NK-92 (cell line): ENCODE results near the gene AIFM1.

Experiments used
- DNase-seq: peaks from one replicate; lab custom pipeline; 2025; ENCODE audit not compliant: unreplicated experiment; lab: John Stamatoyannopoulos, UW

Gene AIFM1

DNA sequence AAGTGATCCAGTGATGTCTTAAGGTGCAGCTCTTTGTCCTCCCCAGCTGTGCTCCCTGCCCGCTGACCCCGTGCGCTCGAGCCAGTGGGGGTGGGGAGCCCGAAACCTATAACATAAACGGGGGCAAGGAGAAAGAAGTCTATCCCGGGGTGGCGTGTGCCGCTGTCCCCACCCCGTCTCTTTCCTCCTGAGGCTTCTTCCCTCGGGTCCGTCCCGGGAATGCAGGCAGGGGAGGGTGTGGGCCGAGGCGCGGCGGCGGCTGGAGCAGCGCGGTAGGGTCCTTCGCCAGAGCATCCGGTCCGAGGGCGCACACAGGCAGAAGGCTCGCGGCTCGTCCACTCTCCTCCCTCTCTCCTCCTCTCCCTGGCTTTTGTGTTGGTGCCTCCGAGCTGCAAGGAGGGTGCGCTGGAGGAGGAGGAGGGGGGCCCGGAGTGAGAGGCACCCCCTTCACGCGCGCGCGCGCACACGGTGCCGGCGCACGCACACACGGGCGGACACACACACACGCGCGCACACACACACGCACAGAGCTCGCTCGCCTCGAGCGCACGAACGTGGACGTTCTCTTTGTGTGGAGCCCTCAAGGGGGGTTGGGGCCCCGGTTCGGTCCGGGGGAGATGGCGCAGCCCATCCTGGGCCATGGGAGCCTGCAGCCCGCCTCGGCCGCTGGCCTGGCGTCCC lies 5.9 kb upstream of the AIFM1 start, which contains the start of gene RAB33A:
Gene RAB33A, plus strand, starts transcription at position 517 of the 681 bp plus-strand sequence. Its CDS starts 101 bp downstream, at position 618.
- DNase-seq = no peak

- no peak for DNase-seq
These were observed 5.3 kb upstream of the AIFM1 start for GRCh38 chrX:130170752-130171445.

DNA sequence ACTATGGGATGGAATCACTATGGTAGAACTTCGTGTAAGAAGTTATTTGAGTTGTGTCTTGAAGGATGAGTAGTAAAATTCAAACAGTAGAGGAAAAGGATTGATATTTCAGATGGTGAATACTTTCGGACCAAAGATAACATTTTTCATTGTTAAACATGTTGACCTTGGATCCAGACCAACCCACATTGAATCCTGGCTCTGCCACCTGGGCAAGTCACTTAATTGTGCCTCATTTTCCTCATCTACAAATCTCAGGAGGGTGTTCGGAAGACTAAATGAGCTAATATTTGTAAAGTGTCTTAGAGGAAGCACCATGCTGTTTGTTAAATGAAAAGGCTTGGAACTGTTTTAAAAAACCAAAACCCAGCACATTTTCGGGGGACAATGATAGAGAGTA lies 1.4 kb upstream of the AIFM1 start:
- DNase-seq = no peak

DNA sequence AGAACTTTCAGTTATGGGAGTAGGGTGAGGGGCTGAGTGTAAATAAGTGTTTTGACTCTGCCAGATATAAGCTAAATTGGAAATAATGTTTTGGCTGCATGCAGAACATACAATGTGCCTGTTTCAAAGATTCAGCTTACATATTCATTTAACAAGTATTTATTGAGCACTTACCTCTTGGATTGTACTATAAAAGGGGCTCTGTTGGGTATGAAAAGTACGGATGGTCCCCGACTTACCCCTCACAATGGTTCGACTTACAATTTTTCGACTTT lies 799 bp upstream of the AIFM1 start:
- DNase-seq = no peak

- no peak for DNase-seq
These were observed 399 bp downstream of the AIFM1 start for GRCh38 chrX:130165181-130165702.

DNA sequence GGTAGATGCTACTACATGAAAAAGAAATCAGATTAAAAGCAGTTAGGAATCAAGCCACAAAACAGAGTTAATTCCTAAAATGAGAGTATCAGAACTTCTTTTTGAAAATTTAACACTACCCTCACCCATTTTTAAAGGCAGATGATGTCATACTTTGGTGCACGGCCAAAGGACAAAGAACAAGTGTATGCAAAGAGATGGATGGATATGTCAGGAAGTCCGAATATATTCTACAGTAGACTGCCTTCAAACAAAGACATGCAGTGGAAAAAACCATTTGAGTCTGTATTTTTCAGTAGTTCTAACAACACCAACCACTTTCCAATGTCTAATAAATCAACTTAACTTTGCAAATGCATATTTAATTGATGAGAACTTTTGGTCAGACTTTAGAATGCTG lies 2.2 kb downstream of the AIFM1 start:
- no peak for DNase-seq

GRCh38 chrX:130162094-130162735 lies 3.4 kb downstream of the AIFM1 start:
- DNase-seq = no peak

DNA sequence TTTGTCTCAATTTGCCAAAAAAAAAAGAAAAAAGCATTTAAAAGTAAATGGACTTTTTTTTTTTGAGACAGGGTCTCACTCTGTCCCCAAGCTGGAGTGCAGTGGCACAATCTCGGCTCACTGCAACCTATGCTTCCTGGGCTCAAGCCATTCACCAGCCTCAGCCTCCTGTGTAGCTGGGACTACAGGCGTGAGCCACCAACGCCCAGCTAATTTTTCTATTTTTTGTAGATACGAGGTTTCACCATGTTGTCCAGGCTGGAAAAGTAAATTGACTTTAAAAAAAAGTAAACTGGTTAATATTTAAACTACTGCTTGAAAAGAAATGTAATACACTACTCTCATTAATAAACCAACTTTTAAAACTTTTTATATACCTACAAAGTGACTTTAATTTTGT lies 5.9 kb downstream of the AIFM1 start:
- no peak for DNase-seq

GRCh38 chrX:130158311-130158710 lies 7.3 kb downstream of the AIFM1 start:
- no peak for DNase-seq

DNA sequence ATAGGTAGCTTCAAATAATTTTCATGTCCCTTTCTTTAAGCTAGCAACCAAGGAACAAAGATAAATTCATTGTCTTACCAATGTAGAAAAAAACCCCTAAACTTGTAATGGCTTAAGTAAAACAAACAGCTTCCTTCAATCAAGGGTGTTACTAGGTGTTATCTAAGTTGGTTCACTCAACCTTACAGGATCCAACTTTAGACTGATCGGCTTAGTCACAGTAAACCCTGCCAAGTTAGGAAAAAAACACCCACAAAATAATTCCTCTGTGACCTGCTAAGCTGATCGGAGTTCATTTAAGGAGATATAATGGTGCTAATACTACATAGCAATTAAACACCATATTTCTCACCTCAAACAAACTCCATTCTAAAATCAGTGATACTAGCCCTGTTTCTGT lies 10.1 kb downstream of the AIFM1 start:
- DNase-seq = no peak

DNA sequence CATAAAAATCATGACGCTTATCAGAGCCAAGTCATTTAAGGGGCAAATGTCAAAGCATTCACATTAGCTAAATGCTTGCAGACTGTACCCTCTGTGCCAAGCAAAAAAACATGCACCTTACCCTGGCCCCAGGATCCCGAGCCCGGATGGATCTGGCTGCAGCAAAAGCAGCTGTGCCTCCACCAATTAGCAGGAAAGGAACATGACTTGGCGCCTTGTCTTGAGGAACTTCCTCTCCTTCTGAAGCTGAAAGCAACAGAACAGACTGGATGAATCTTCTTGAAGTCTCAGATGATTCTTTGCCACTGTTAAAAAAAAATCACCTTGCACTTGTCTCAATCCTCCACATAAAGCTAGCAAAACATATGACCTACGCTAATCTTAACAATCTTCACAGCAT lies 18.0 kb downstream of the AIFM1 start:
- no peak for DNase-seq

- DNase-seq = no peak
These were observed 20.5 kb downstream of the AIFM1 start for GRCh38 chrX:130145123-130145522.

DNA sequence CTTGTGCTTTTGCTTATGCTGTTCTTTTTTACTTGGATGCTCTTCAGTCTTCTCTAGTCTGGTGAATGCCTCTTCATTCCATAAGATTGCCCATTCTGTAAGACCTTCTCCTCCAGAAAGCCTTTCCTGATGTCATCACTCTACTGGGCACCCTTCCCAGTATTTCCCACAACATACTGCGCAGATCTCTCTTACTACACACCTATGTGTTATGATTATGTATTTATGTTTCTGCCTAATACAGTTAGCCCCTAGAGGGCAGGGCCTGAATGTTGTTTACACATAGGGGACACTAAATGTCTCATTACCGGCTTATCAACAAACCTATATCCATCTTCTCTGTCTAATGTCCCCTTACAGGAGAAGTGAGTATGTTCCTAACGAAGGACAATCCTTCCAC lies 21.1 kb downstream of the AIFM1 start:
- no peak for DNase-seq

- no peak for DNase-seq
These were observed 26.0 kb downstream of the AIFM1 start for GRCh38 chrX:130139474-130140201.

- no peak for DNase-seq
These were observed 28.7 kb downstream of the AIFM1 start for GRCh38 chrX:130136961-130137360.

DNA sequence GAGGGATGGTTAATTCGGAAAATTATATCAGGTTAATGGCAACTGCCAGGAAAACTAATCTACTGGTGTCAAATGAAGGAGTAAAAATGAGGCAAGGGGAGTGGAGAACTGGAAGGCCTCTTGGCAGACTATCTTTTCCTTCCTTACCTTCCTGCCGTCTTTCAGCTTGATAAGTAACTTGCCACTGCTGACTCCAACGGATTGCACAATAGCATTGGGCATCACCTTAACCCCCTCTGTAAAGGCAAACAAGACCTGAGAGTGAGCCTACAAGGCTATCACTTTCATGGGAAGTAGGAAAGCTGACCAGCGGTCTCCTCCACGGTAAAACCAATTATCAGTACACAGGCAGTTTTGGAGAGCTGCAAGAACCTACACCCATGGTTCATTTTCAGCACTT lies 29.1 kb downstream of the AIFM1 start:
- no peak for DNase-seq

GRCh38 chrX:130130990-130131389 lies 34.7 kb downstream of the AIFM1 start:
- DNase-seq = no peak

DNA sequence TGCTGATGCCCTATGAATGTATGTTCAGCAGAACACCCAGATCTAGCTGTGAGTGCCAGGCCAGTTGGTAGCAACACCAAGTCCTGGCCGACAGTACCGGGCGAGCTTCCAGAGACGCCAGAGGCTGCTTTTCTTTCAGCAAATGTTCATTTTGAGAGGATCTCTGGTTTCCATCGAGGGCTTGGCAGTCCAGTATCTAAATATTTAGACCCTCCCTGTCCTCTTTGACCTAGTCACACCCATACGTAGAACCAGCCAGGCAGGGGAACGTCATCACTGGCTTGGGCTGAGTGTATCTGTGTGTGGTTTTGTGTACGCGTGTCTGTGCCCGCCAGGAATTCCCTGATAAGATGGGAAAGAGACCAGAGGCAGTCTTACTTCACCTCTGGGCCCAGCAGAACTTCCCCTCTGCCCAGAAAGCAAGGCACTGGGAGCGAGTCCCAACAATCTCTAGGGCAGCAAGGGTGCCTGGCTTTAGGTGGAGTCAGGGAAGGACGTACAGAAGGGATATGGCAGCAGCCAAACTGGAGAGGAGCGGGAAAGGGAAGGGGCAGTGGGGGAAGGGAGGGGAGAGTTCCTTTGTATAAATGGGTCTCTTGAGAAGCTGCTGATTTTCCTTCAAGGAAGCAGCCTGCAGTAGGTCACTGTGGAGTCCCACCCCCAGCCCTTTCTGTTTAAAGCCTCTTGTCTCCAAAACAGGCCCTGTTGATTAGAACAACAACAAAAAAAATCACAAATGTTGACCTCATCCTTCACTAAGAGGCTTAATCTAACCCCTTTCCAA lies 40.4 kb downstream of the AIFM1 start:
- DNase-seq = no peak

DNA sequence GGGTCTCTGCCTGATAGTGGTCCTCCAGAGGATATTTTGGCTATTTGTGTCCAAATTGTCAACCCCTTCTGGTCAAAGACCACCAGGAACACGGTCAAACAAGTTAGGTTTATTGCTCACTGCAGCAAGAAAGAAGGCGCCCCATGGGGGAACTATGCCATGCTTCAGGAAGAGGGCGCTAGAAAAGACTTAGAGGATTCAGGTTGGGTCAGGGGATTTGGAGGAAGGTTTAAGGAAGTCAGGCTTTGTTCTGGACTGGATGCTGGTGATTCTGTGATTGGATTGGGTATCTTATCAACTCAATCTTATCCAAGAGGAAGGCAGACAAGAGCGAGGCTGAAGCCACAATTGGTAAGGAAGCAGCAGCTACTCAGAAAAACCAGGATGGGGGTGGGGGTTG lies 41.1 kb downstream of the AIFM1 start:
- DNase-seq = no peak

DNA sequence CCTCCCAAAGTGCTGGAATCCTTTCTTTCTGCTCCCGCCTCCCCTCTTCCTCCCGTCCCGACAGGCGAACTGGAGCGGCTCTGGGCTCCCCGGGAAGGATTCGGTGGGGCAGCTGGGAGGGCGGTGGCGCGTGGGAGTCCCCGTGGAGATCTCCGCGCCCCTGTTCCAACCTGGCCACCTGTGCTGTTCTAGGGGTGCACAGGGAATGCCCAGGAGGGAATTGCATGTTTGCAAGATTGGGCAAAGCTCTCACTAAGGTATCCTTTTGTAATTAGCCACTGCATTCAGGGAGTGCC lies 44.2 kb downstream of the AIFM1 start:
- no peak for DNase-seq
